GM10266 (cell line): ENCODE results near the gene ENGASE.

Source experiments
- DNase-seq: peaks from one replicate; pipeline ENCODE4 v3.0.0; 2012; ENCODE audit errors: extremely low spot score
- TF ChIP-seq, protein P1 (sequence below): IDR thresholded peaks from 2 replicates; pipeline ENCODE4 v1.5.1; 2012; ENCODE audit warnings: mild to moderate bottlenecking, low read depth; ENCODE audit not compliant: control insufficient read depth, insufficient read depth; ENCODE audit errors: missing control alignments

The ENGASE gene

DNA sequence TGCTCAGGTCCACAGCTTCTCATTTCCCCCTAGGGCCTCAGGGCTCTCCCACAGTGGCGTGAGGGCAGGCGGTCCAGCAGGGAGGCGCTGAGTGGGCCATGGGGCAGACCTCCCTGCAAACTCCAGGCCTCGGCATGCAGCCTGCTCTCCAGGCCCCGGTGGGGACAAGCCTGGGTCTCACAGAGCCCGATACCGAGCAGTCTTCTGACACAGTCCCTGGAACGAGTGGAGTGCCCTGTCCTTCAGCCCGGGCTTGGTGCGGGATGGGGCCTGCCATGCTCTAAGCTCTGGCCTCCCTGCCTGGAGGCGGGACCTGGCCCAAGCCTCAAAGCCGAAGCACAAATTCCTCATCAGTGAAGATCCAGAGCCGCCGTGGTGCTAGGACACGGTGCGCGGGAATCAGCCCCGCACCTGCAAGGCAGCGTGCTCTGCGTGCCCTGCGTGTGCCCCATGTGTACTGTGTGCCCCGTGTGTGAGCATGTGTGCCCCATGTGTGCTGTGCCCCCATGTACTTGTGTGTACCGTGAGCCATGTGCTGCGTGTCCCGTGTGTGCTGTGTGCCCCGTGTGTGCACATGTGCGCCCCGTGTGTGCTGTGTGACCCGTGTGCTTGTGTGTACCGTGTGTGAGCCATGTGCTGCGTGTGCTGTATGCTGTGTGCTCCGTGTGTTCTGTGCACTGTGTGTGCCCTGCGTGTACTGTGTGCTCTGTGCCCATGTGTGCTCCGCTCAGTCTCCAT is 56.1 kb downstream of the ENGASE start:
- no peak for DNase-seq
- TF ChIP-seq, protein P1, sequence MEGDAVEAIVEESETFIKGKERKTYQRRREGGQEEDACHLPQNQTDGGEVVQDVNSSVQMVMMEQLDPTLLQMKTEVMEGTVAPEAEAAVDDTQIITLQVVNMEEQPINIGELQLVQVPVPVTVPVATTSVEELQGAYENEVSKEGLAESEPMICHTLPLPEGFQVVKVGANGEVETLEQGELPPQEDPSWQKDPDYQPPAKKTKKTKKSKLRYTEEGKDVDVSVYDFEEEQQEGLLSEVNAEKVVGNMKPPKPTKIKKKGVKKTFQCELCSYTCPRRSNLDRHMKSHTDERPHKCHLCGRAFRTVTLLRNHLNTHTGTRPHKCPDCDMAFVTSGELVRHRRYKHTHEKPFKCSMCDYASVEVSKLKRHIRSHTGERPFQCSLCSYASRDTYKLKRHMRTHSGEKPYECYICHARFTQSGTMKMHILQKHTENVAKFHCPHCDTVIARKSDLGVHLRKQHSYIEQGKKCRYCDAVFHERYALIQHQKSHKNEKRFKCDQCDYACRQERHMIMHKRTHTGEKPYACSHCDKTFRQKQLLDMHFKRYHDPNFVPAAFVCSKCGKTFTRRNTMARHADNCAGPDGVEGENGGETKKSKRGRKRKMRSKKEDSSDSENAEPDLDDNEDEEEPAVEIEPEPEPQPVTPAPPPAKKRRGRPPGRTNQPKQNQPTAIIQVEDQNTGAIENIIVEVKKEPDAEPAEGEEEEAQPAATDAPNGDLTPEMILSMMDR, result no peak

DNA sequence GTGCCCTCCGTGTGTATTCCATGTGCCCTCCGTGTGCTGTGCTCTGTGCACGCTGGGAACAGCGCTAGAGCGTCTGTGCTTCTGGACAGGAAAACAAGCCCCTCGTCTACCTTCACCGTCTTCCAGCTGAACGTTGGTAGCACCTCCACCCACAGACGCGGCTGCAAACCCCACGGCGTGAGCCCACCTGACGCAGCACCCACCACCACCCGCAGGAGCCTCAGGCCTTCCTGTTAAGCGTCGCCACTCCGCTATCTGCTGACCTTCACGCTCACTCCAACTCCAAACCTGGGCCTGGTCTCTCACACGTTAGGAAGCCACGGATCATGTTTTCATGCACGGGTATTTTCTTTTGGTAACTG is 56.6 kb downstream of the ENGASE start:
- TF ChIP-seq, protein P1, result no peak
- no peak for DNase-seq

DNA sequence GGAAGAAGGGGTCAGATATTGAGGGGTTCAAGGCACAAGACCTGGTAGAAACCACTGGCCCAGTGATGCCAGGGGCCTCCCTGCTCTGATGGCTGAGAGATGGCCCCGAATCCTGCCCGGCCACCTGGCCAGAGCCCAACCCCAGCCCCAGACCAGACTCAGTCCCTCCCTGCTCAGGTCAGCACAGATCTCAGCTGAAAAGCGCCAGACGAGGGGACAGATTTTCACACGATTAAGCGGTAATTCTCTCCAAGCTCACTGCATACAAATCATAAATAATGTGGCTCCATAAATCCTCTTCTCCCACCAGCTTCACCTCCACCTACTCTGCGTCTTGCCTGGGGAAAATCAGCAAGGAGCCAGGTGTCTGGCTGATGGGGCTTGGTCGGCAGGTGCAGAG is 57.1 kb downstream of the ENGASE start:
- TF ChIP-seq, protein P1, result no peak
- DNase-seq, result no peak

DNA sequence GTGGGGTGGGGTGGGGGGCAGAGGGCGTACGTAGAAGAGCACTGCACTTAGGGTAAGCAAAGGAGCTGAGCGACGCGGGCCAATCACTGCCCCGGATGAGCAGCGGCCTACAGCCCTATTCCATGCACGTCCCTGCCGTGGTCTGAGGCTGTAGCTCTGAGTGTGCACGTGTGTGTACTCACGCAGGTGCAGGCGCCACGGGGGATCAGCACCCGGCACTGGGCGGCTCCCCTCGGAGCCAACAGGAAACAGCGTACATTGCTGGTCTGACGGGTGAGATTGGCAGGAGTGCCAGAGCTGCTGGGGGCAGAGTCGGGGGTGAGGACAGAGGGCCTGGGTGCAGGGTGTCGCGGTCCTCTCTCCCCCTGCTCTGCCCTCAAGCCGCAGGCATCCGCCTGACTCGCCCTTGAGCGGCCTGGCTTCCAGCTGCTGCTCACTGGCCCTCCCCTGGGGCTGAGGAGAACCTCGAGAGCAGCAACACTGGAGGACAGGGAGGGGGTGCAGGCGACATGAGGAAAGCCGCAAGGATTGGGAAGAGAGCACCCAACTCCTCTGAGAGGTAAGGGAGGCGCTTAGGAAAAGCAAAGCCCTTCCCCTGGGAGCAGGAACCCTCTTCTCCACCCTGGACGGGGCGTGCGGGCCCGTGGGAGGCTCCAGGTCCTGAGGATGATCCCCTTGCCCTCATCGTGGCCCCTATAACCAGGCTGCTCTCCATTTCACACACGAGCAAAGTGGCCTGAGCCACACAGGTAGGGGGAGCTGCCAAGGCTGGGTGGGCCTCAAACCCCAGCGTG is 57.8 kb downstream of the ENGASE start:
- TF ChIP-seq, protein P1, result no peak
- DNase-seq, result no peak

DNA sequence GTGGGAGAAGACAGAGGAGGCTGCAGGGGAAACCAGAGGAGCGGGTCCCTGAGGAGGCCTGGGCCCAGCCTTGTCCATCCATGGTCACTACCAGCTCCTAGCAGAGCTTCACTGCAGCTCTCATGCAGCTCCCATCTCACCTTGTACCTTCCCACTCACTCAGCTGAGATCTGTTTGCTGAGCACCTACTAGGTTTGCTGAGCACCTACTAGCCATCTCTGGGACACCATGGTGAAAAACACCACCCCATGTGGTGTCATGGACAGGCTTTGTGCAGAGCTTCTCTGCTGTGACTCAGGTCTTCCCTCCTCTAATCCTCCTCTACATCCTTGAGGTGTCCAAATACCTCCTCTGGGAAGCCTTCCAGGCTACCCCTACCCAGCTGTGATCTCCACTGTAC is 58.6 kb downstream of the ENGASE start:
- TF ChIP-seq, protein P1, result no peak
- DNase-seq, result no peak

DNA sequence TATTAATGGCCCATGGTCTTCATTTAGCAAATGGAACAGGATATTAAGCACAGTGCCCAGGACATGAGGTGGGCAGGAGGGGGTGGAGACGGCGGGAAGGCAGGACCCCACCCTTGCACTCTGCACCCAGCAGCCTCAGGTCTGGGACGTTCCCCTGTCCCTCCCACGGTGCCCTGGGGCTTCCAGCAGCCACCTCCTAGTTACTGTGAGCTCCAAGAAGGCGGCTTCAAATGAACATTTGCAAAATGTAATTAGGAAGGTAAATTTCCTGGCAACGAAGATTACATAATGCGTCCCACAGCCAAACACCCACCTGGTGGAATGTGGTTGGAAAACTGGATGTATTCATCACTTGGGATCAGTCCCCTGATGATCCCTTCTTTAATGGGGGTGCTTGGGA is 59.4 kb downstream of the ENGASE start:
- TF ChIP-seq, protein P1, result no peak

DNA sequence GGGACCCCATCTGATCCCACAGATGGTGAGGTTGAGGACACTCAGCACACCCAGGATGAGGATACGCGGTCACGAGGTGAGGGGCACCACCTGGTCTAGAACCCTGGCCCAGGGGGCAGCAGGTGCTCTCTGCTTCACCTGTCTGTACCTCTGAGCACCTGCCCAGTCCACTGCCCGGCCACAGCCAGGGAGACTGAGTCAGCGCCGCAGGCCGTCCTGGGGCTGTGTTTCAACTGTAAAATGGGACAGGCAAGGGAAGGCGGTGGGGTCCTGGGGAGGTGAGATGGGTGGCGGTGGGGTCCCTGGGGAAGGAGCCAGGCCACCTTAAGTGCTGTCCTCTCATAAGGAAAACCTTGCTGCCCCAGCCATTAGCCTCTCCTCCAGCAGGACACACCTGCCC is 60.4 kb downstream of the ENGASE start:
- no peak for DNase-seq
- TF ChIP-seq, protein P1, result no peak

More for the DNA sequence above, 59.4 kb downstream of the ENGASE start:
- no peak for DNase-seq
